Measurements from ENCODE around the gene SH2D7. TPM values are rescaled to one million over a fixed set of nuclear protein-coding genes. Genes with fewer than 3 reads are reported as not detected.
A peak's percentile ranks its signal among the peaks of the same experiment; 100 is the strongest.

The SH2D7 gene
- total RNA-seq, 1 experiment from 2014 or later, result not detected

GRCh38 chr15:78059110-78059839 lies 33.1 kb upstream of the SH2D7 start:
- Histone ChIP-seq H3K36me3 (ENCODE audit: low read depth, low read length) (no peaks in the 10 kb centered on the region), H3K9ac (ENCODE audit: low read length) (no peak overlapping the region), H3K27me3 (ENCODE audit: low read length) (no peaks in the 10 kb centered on the region), H3K9me2 (replicated peaks; ENCODE audit: low read length) (no peaks in the 10 kb centered on the region), H3K4me3 (ENCODE audit: low read length) (no peak overlapping the region), H3K4me2 (ENCODE audit: low read length) (no peak overlapping the region), H3K79me2 (ENCODE audit: low read length) (peaks cover 90% of the 10 kb centered on the region), H3F3A (ENCODE audit: low read length, unreplicated experiment) (no peaks in the 10 kb centered on the region), H3K9me3 (ENCODE audit: low read length) (no peaks in the 10 kb centered on the region), H3K4me1 (ENCODE audit: insufficient read depth, low read length) (peaks cover 21% of the 10 kb centered on the region), H4K20me1 (ENCODE audit: low read length) (no peaks in the 10 kb centered on the region), H3K27ac (ENCODE audit: low read length) (no peak overlapping the region), H2AFZ (ENCODE audit: low read length) (no peak overlapping the region)
- DNase-seq (peak; percentile 11), ATAC-seq (no peak)
- ChIA-PET POLR2A (ENCODE audit: unreplicated experiment) (no interaction called here), CTCF (no interaction called here)
- BruUV-seq (replicated peaks), result no TSS peak
- TF ChIP-seq EZH2 (IDR thresholded peaks at IDR 0.05; ENCODE audit: low read length, unreplicated experiment) (no peak), EZH2phosphoT487 (IDR thresholded peaks at IDR 0.05; ENCODE audit: borderline replicate concordance, low read length) (no peak), CTCF (conservative IDR thresholded peaks at IDR 0.05; ENCODE audit: low read depth, low read length) (no peak)
- intact Hi-C loops (cut with micrococcal nuclease), result no loop called here

- Histone ChIP-seq H3K9ac (ENCODE audit: low read length) (no peak overlapping the region), H3K9me3 (ENCODE audit: low read length) (no peaks in the 10 kb centered on the region), H3K9me2 (replicated peaks; ENCODE audit: low read length) (no peaks in the 10 kb centered on the region), H3K36me3 (ENCODE audit: low read depth, low read length) (no peaks in the 10 kb centered on the region), H3K27ac (ENCODE audit: low read length) (no peak overlapping the region), H3K27me3 (ENCODE audit: low read length) (no peaks in the 10 kb centered on the region), H3K4me3 (ENCODE audit: low read length) (no peak overlapping the region), H4K20me1 (ENCODE audit: low read length) (no peaks in the 10 kb centered on the region), H3K4me2 (ENCODE audit: low read length) (no peak overlapping the region), H3K4me1 (ENCODE audit: insufficient read depth, low read length) (peaks cover 21% of the 10 kb centered on the region), H3K79me2 (ENCODE audit: low read length) (peaks cover 89% of the 10 kb centered on the region), H3F3A (ENCODE audit: low read length, unreplicated experiment) (no peaks in the 10 kb centered on the region), H2AFZ (ENCODE audit: low read length) (no peak overlapping the region)
- BruUV-seq (replicated peaks), result no TSS peak
- ChIA-PET CTCF (no interaction called here), POLR2A (ENCODE audit: unreplicated experiment) (no interaction called here)
- intact Hi-C loops (cut with micrococcal nuclease), result no loop called here
- ATAC-seq (no peak), DNase-seq (no peak)
- TF ChIP-seq EZH2 (IDR thresholded peaks at IDR 0.05; ENCODE audit: low read length, unreplicated experiment) (no peak), EZH2phosphoT487 (IDR thresholded peaks at IDR 0.05; ENCODE audit: borderline replicate concordance, low read length) (no peak), CTCF (conservative IDR thresholded peaks at IDR 0.05; ENCODE audit: low read depth, low read length) (no peak)
Observed at GRCh38 chr15:78060232-78060631, 32.1 kb upstream of the SH2D7 start.

GRCh38 chr15:78061963-78062427 lies 30.4 kb upstream of the SH2D7 start:
- Histone ChIP-seq H3K9me2 (replicated peaks; ENCODE audit: low read length) (no peaks in the 10 kb centered on the region), H3K27ac (ENCODE audit: low read length) (no peak overlapping the region), H3K79me2 (ENCODE audit: low read length) (peaks cover 89% of the 10 kb centered on the region), H3K4me1 (ENCODE audit: insufficient read depth, low read length) (peaks cover 10% of the 10 kb centered on the region), H2AFZ (ENCODE audit: low read length) (peak overlapping the region; percentile 8; the same call in 1 of the 2 replicates), H3K36me3 (ENCODE audit: low read depth, low read length) (no peaks in the 10 kb centered on the region), H4K20me1 (ENCODE audit: low read length) (no peaks in the 10 kb centered on the region), H3K9ac (ENCODE audit: low read length) (no peak overlapping the region), H3K4me2 (ENCODE audit: low read length) (peak overlapping the region; percentile 57), H3K4me3 (ENCODE audit: low read length) (peak overlapping the region; percentile 41), H3K9me3 (ENCODE audit: low read length) (no peaks in the 10 kb centered on the region), H3F3A (ENCODE audit: low read length, unreplicated experiment) (no peaks in the 10 kb centered on the region), H3K27me3 (ENCODE audit: low read length) (no peaks in the 10 kb centered on the region)
- no TSS peak for BruUV-seq (replicated peaks)
- DNase-seq (peak; percentile 5), ATAC-seq (peak; percentile 66)
- POLR2A ChIA-PET (ENCODE audit: unreplicated experiment), result no interaction called here
- intact Hi-C loops (cut with micrococcal nuclease), result no loop called here
- CTCF ChIA-PET, result no interaction called here
- no peak for TF ChIP-seq EZH2 (IDR thresholded peaks at IDR 0.05; ENCODE audit: low read length, unreplicated experiment)
- no peak for TF ChIP-seq EZH2phosphoT487 (IDR thresholded peaks at IDR 0.05; ENCODE audit: borderline replicate concordance, low read length)
- no peak for TF ChIP-seq CTCF (conservative IDR thresholded peaks at IDR 0.05; ENCODE audit: low read depth, low read length)
